VCaP (cell line): ENCODE results near the gene CCDC154.

Experiments used
- H3K27ac ChIP-seq: fragments of 450-650 bp; 2 replicates; pipeline ENCODE4 v1.5.1; 2017
- CTCF ChIP-seq: fragments of 450-650 bp; conservative IDR thresholded peaks from 2 replicates; pipeline ENCODE4 v1.5.1; 2017; ENCODE audit warnings: mild to moderate bottlenecking, moderate library complexity

CCDC154 gene

GRCh38 chr16:1450218-1450617 is 5.9 kb upstream of the CCDC154 start:
- H3K27ac ChIP-seq: no peak overlapping the region
- no peak for TF ChIP-seq CTCF

GRCh38 chr16:1449201-1449788 is 4.9 kb upstream of the CCDC154 start:
- no peak for TF ChIP-seq CTCF
- no peak overlapping the region for H3K27ac ChIP-seq

- no peak for TF ChIP-seq CTCF
- no peak overlapping the region for H3K27ac ChIP-seq
These were observed 4.3 kb upstream of the CCDC154 start for GRCh38 chr16:1448536-1449116.

GRCh38 chr16:1447965-1448364 is 3.6 kb upstream of the CCDC154 start:
- no peak for TF ChIP-seq CTCF

GRCh38 chr16:1446296-1447080 is 2.1 kb upstream of the CCDC154 start:
- H3K27ac ChIP-seq: no peak overlapping the region
- no peak for TF ChIP-seq CTCF

More at GRCh38 chr16:1447965-1448364, 3.6 kb upstream of the CCDC154 start:
- H3K27ac ChIP-seq: no peak overlapping the region

GRCh38 chr16:1445518-1446203 is 1.3 kb upstream of the CCDC154 start:
- no peak for TF ChIP-seq CTCF
- no peak overlapping the region for H3K27ac ChIP-seq
